ENCODE results near the gene GINM1.
A peak's percentile ranks its signal among the peaks of the same experiment; 100 is the strongest.

GINM1 gene

GRCh38 chr6:149565527-149566409, at the start of gene GINM1:
GINM1 (plus strand) TSS chr6:149566375; CDS start chr6:149566415, 40 bp downstream.
- peak; percentile 37 to 65 for DNase-seq

GRCh38 chr6:149529650-149530049, 36.5 kb upstream of the GINM1 start:
- no peak for DNase-seq

GRCh38 chr6:149534742-149535141, 31.4 kb upstream of the GINM1 start:
- DNase-seq: no peak

GRCh38 chr6:149541139-149541538, 25.0 kb upstream of the GINM1 start:
- no peak for DNase-seq

GRCh38 chr6:149544646-149545257, 21.4 kb upstream of the GINM1 start:
- no peak for DNase-seq

GRCh38 chr6:149545258-149545753, 20.9 kb upstream of the GINM1 start:
- no peak for DNase-seq

- peak; percentile 62 to 66 for DNase-seq
Observed at GRCh38 chr6:149545754-149546471, 20.3 kb upstream of the GINM1 start, which contains the start of gene PPIL4. PPIL4 (minus strand) TSS chr6:149546043; CDS start chr6:149546005, 38 bp downstream.

- no peak for DNase-seq
Observed at GRCh38 chr6:149551920-149552319, 14.3 kb upstream of the GINM1 start.

GRCh38 chr6:149558029-149558428, 8.1 kb upstream of the GINM1 start:
- no peak for DNase-seq

GRCh38 chr6:149559389-149559788, 6.8 kb upstream of the GINM1 start:
- no peak for DNase-seq

GRCh38 chr6:149560736-149561135, 5.4 kb upstream of the GINM1 start:
- no peak for DNase-seq

GRCh38 chr6:149563203-149563927, 2.8 kb upstream of the GINM1 start:
- DNase-seq: no peak

- DNase-seq: no peak
Observed at GRCh38 chr6:149563928-149564325, 2.2 kb upstream of the GINM1 start.

GRCh38 chr6:149566410-149567193, 427 bp downstream of the GINM1 start:
- DNase-seq: no peak

GRCh38 chr6:149567194-149567586, 1.0 kb downstream of the GINM1 start:
- DNase-seq: no peak

GRCh38 chr6:149567945-149568585, 1.9 kb downstream of the GINM1 start:
- DNase-seq: no peak

- no peak for DNase-seq
Observed at GRCh38 chr6:149580880-149581279, 14.7 kb downstream of the GINM1 start.

GRCh38 chr6:149581349-149581748, 15.2 kb downstream of the GINM1 start:
- DNase-seq: no peak

- DNase-seq: no peak
Observed at GRCh38 chr6:149586149-149586548, 20.0 kb downstream of the GINM1 start.

GRCh38 chr6:149592983-149593382, 26.8 kb downstream of the GINM1 start:
- DNase-seq: no peak

GRCh38 chr6:149593408-149593807, 27.2 kb downstream of the GINM1 start:
- no peak for DNase-seq
